GM12878 (cell line): Measurements from ENCODE around the gene RPP30. TPM values are rescaled to one million over a fixed set of nuclear protein-coding genes. Genes with fewer than 3 reads are reported as not detected.
"Not testable (repeated sequence)": the region's sequence is repeated elsewhere in the genome, so short reads cannot be mapped to it uniquely, and the experiment has no call there.

Experiments used
- ATAC-seq: fragments of 200-7000 bp; cut with Tn5 transposase; 3 replicates; pipeline ENCODE4 v1.9.1; 2020; ENCODE audit warnings: mild to moderate bottlenecking, moderate library complexity
- BruUV-seq: library from RNA; stranded (reverse); fragments of 400-500 nt; replicated peaks from 2 replicates; lab custom pipeline; 2021; lab: Mats Ljungman, UMichigan
- CTCF ChIA-PET: fragments of 300-600 bp; sonication (Branson Sonifier 250); formaldehyde crosslinking; extraction: SDS; loops from one replicate; lab custom pipeline; 2021; ENCODE audit warnings: inconsistent platforms; lab: Yijun Ruan, JAX
- POLR2A ChIA-PET: fragments of 350-600 bp; formaldehyde crosslinking; extraction: SDS; loops from one replicate; lab custom pipeline; 2021; ENCODE audit warnings: inconsistent platforms; lab: Charles Lee
- RAD21 ChIA-PET: fragments of 300-600 bp; sonication (Branson Sonifier 250); formaldehyde crosslinking; loops from one replicate; lab custom pipeline; 2023; ENCODE audit warnings: antibody characterized with exemption; ENCODE audit not compliant: unreplicated experiment; lab: Charles Lee
- SMC1A ChIA-PET: fragments of 300-600 bp; sonication (Branson Sonifier 250); formaldehyde crosslinking; loops from one replicate; lab custom pipeline; 2023; ENCODE audit not compliant: unreplicated experiment, uncharacterized antibody; lab: Charles Lee
- DNase-seq: peaks from one replicate; pipeline ENCODE4 v3.0.0-alpha.2; 2011; ENCODE audit warnings: low read depth, low spot score
- FAIRE-seq: peaks from 3 replicates; lab custom pipeline; 2011; peaks lifted over from hg19 to GRCh38; lab: Jason Lieb, UNC
- H2AFZ ChIP-seq: 2 replicates; pipeline ENCODE4 v1.6.0; 2011; ENCODE audit warnings: low read depth, low read length, control low read depth; ENCODE audit not compliant: control insufficient read depth
- H3K27ac ChIP-seq: 2 replicates; pipeline ENCODE4 v1.5.1; 2011; ENCODE audit warnings: control low read depth; ENCODE audit not compliant: control insufficient read depth, insufficient read depth
- H3K27me3 ChIP-seq, 2 experiments: replicated peaks in 1 of 2; 2 replicates each; pipeline versions ENCODE4 v1.6.0 to v1.6.1; 2011; ENCODE audit warnings: low read length in 1 of 2; ENCODE audit not compliant: control insufficient read depth in 2 of 2, insufficient read depth in 2 of 2
- H3K36me3 ChIP-seq, 2 experiments: 2 replicates each; pipeline ENCODE4 v1.5.1; 2011; ENCODE audit warnings: low read length in 1 of 2; ENCODE audit not compliant: control insufficient read depth in 2 of 2, insufficient read depth in 2 of 2
- H3K4me1 ChIP-seq: 2 replicates; pipeline ENCODE4 v1.6.1; 2011; ENCODE audit warnings: mild to moderate bottlenecking, low read length, moderate library complexity, mixed read lengths; ENCODE audit not compliant: control insufficient read depth, insufficient read depth
- H3K4me2 ChIP-seq: 2 replicates; pipeline ENCODE4 v1.6.0; 2011; ENCODE audit warnings: control low read depth; ENCODE audit not compliant: control insufficient read depth, insufficient read depth
- H3K4me3 ChIP-seq: fragments of 200-600 bp; sonication (generic); 2 replicates; pipeline ENCODE4 v1.5.1; 2016
- H3K79me2 ChIP-seq: 2 replicates; pipeline ENCODE4 v1.6.0; 2011; ENCODE audit warnings: low read length; ENCODE audit not compliant: control insufficient read depth, insufficient read depth
- H3K9ac ChIP-seq: 2 replicates; pipeline ENCODE4 v1.8.0; 2011; ENCODE audit warnings: low read length, control low read depth, mixed read lengths; ENCODE audit not compliant: control insufficient read depth, insufficient read depth
- H3K9me3 ChIP-seq: replicated peaks from 3 replicates; pipeline ENCODE4 v1.5.1; 2011; ENCODE audit warnings: mild to moderate bottlenecking, low read length; ENCODE audit not compliant: control insufficient read depth, insufficient read depth
- H4K20me1 ChIP-seq: 2 replicates; pipeline ENCODE4 v1.6.0; 2011; ENCODE audit not compliant: control insufficient read depth, insufficient read depth
- EP300 ChIP-seq, 2 experiments: fragments of 150-350 bp in 1 of 2; IDR thresholded peaks; 2 replicates each; pipeline ENCODE4 v1.6.1; 2011 to 2012; ENCODE audit warnings: low read depth in 2 of 2, low read length in 2 of 2, borderline replicate concordance in 1 of 2, improper control_type of control experiment in 1 of 2, inconsistent platforms in 1 of 2; ENCODE audit not compliant: control insufficient read depth in 1 of 2
- MYC ChIP-seq: IDR thresholded peaks from 2 replicates; pipeline ENCODE4 v1.6.1; 2011; ENCODE audit warnings: mild to moderate bottlenecking, low read length, moderate library complexity, inconsistent platforms; ENCODE audit not compliant: insufficient read depth, insufficient replicate concordance, insufficient read length, severe bottlenecking
- NR2C1 ChIP-seq: fragments of 450-650 bp; IDR thresholded peaks from 2 replicates; pipeline ENCODE4 v1.6.1; 2017; ENCODE audit warnings: antibody characterized with exemption, mild to moderate bottlenecking, moderate library complexity
- PAX8 ChIP-seq: fragments of 450-650 bp; IDR thresholded peaks from 2 replicates; pipeline ENCODE4 v1.6.1; 2017; ENCODE audit warnings: mild to moderate bottlenecking, moderate library complexity
- RBBP5 ChIP-seq: fragments of 200-600 bp; sonication (generic); conservative IDR thresholded peaks from 2 replicates; pipeline ENCODE4 v1.6.1; 2016
- SMARCA5 ChIP-seq: fragments of 450-650 bp; IDR thresholded peaks from 2 replicates; pipeline ENCODE4 v1.6.1; 2017; ENCODE audit warnings: mild to moderate bottlenecking
- SP1 ChIP-seq: IDR thresholded peaks from one replicate; pipeline ENCODE4 v1.6.1; 2011; ENCODE audit warnings: low read depth, low read length
- SUPT20H ChIP-seq: IDR thresholded peaks from 2 replicates; pipeline ENCODE4 v1.6.1; 2011; ENCODE audit warnings: low read depth, mild to moderate bottlenecking, low read length, moderate library complexity, borderline replicate concordance; ENCODE audit not compliant: control insufficient read depth
- ZNF24 ChIP-seq: fragments of 450-650 bp; IDR thresholded peaks from 2 replicates; pipeline ENCODE4 v1.6.1; 2017; ENCODE audit warnings: antibody characterized with exemption, mild to moderate bottlenecking
- WGBS: methylation state at CpG from one replicate; pipeline ENCODE4 v1.1.6; 2016; ENCODE audit warnings: low lambda C conversion rate; ENCODE audit not compliant: insufficient replicate concordance, insufficient coverage; ENCODE audit errors: missing lambda C conversion rate; 5-methylcytosine and 5-hydroxymethylcytosine counted together
- in situ Hi-C: fragments of 300-500 bp; cut with MboI; formaldehyde crosslinking; loops from 9 replicates; pipeline ENCODE4 v1.14.3; 2018; ENCODE audit warnings: mixed read lengths
- intact Hi-C: fragments of 100-400 bp; cut with micrococcal nuclease; formaldehyde crosslinking; loops from one replicate; pipeline ENCODE4 v1.14.2; 2022; ENCODE audit not compliant: unreplicated experiment
- polyA plus RNA-seq, 11 experiments: library from polyadenylated mRNA; depleted of rRNA in 4 of 11; unstranded in 6 of 11; stranded (reverse) in 5 of 11; fragments of >200 nt; fragmentation: Nextera tagmentation in 4 of 11; fragmentation: Illumina TruSeq in 1 of 11; extraction: Ambion mirVana in 4 of 11; extraction: Trizol in 1 of 11; gene quantifications; 1 replicate in 1 of 11; 2 replicates in 10 of 11; pipeline versions ENCODE4 v1.2.1 to v1.2.3, GENCODE V29; 2011 to 2016; ENCODE audit warnings: inconsistent platforms in 2 of 11, missing spikeins in 2 of 11, low read depth in 1 of 11
- total RNA-seq, 4 experiments: library from RNA; depleted of rRNA in 3 of 4; stranded (reverse); fragments of >200 nt in 3 of 4; fragmentation: Illumina TruSeq in 1 of 4; extraction: Trizol in 1 of 4; gene quantifications; 2 replicates each; pipeline versions ENCODE4 v1.2.1 to v1.2.3, GENCODE V29; 2013 to 2021

RPP30 gene
- total and polyA plus RNA-seq, 10 of the 15 experiments (the other 5 are each of a cell fraction or from before 2014, with no cell fraction given), result 48.0 to 208 (median 72.6) TPM

- intact Hi-C loops, result no loop called here
- Histone ChIP-seq H3K79me2 (no peaks in the 10 kb centered on the region), H3K36me3 (no peaks in the 10 kb centered on the region), H4K20me1 (no peaks in the 10 kb centered on the region), H3K4me2 (no peak overlapping the region), H3K4me1 (no peaks in the 10 kb centered on the region), H3K27me3 (no peaks in the 10 kb centered on the region), H3K4me3 (no peak overlapping the region), H3K27ac (no peak overlapping the region), H3K9me3 (no peaks in the 10 kb centered on the region), H3K9ac (no peak overlapping the region), H2AFZ (no peak overlapping the region)
- RAD21 ChIA-PET, result no interaction called here
- POLR2A ChIA-PET, result no interaction called here
- CTCF ChIA-PET, result interaction anchor here (0.6 to 0.7 kb wide), 2 partner anchors 22 to 702 kb away, joined by 3 to 5 read pairs; no protein-coding TSS in a partner anchor
- BruUV-seq, result no TSS peak
- in situ Hi-C loops, result no loop called here
- SMC1A ChIA-PET, result interaction anchor here (0.7 kb wide), 1 partner anchor 8 kb away, joined by 4 read pairs; no protein-coding TSS in a partner anchor
- ATAC-seq (no peak), FAIRE-seq (no peak), DNase-seq (no peak)
- TF ChIP-seq NR2C1 (no peak), PAX8 (no peak), SUPT20H (no peak), SP1 (no peak), SMARCA5 (no peak), MYC (no peak), EP300 (IDR thresholded peaks at IDR 0.05; ENCODE audit: borderline replicate concordance in 1 of 2, control insufficient read depth in 1 of 2, low read depth in 2 of 2, low read length in 2 of 2) (no peak), RBBP5 (no peak), ZNF24 (no peak)
- 52% methylated on average over 6 of the region's 6 CpGs for WGBS
These were observed 67.9 kb downstream of the RPP30 start for GRCh38 chr10:90939648-90940047.

GRCh38 chr10:90942980-90943379 lies 71.2 kb downstream of the RPP30 start:
- H3K4me3 ChIP-seq, RAD21 ChIA-PET, H3K9me3 ChIP-seq, H3K9ac ChIP-seq, DNase-seq, H3K79me2 ChIP-seq, H3K27ac ChIP-seq, ATAC-seq, BruUV-seq, H3K27me3 ChIP-seq, H3K36me3 ChIP-seq, H3K4me2 ChIP-seq, H4K20me1 ChIP-seq, FAIRE-seq, intact Hi-C loops, H3K4me1 ChIP-seq, in situ Hi-C loops, H2AFZ ChIP-seq: not testable (repeated sequence)
- ChIA-PET SMC1A (interaction anchor here (0.6 to 1.4 kb wide), 4 partner anchors 24 to 308 kb away, joined by 3 to 4 read pairs (median 3); no protein-coding TSS in a partner anchor), CTCF (interaction anchor here (0.7 to 1.4 kb wide), 3 partner anchors 296 to 357 kb away, joined by 3 to 4 read pairs (median 4); no protein-coding TSS in a partner anchor), POLR2A (interaction anchor here (1.1 kb wide), 1 partner anchor 23 kb away, joined by 3 read pairs; no protein-coding TSS in a partner anchor)
- WGBS, result 68% methylated on average over 3 of the region's 3 CpGs
